Activated CD8-positive, alpha-beta memory T cell treated with anti-CD3 and anti-CD28 coated beads, Interleukin-2, amount 10 ng/mL, durations not matched to agents 7 days and 5 days (primary cell): ENCODE results near the gene ST6GALNAC3. TPM values are rescaled to one million over a fixed set of nuclear protein-coding genes. Genes with fewer than 3 reads are reported as not detected.
A peak's percentile ranks its signal among the peaks of the same experiment; 100 is the strongest.
"Not testable (repeated sequence)": the region's sequence is repeated elsewhere in the genome, so short reads cannot be mapped to it uniquely, and the experiment has no call there.

ENCODE experiments used
- ATAC-seq: fragments of 150-1000 bp; cut with Tn5 transposase; one replicate; pipeline ENCODE4 v1.10.0; 2021; ENCODE audit warnings: moderate library complexity
- CTCF ChIA-PET: fragments of 350-600 bp; sonication (Branson Sonifier 250); formaldehyde crosslinking; loops from one replicate; lab custom pipeline; 2021; ENCODE audit warnings: antibody characterized with exemption; lab: Charles Lee
- DNase-seq: peaks from one replicate; pipeline ENCODE4 v3.0.0-alpha.2; 2020
- H3K27ac Mint-ChIP-seq: one replicate; pipeline ENCODE4 v1.8.0; 2021; ENCODE audit warnings: mild to moderate bottlenecking, mixed read lengths
- H3K27me3 Mint-ChIP-seq: one replicate; pipeline ENCODE4 v1.8.0; 2021; ENCODE audit warnings: mixed read lengths
- H3K36me3 Mint-ChIP-seq: one replicate; pipeline ENCODE4 v1.8.0; 2021; ENCODE audit warnings: mild to moderate bottlenecking, mixed read lengths
- H3K4me1 Mint-ChIP-seq: one replicate; pipeline ENCODE4 v1.8.0; 2021; ENCODE audit warnings: mixed read lengths
- H3K4me3 Mint-ChIP-seq: one replicate; pipeline ENCODE4 v1.8.0; 2021; ENCODE audit warnings: mild to moderate bottlenecking, moderate library complexity, mixed read lengths
- H3K9me3 Mint-ChIP-seq: one replicate; pipeline ENCODE4 v1.8.0; 2022; ENCODE audit warnings: low read depth, mixed read lengths
- total RNA-seq, 2 experiments: library from RNA; stranded (reverse); gene quantifications; one replicate each; pipeline ENCODE4 v1.2.3, GENCODE V29; 2021

ST6GALNAC3 gene
- under 1 TPM; 0.26 to 0.88 TPM for total RNA-seq

GRCh38 chr1:76074321-76075187, at the start of gene ST6GALNAC3:
Gene ST6GALNAC3, plus strand, starts transcription at chr1:76074746.
- Mint-ChIP-seq H3K4me1 (peaks cover 10% of the 10 kb centered on the region), H3K4me3 (peak within 1 kb of the TSS; percentile 74), H3K36me3 (no peaks in the 10 kb centered on the region), H3K27me3 (peaks cover 27% of the 10 kb centered on the region), H3K27ac (peak within 1 kb of the TSS; percentile 38), H3K9me3 (no peaks in the 10 kb centered on the region)
- DNase-seq: peak; percentile 77
- peak; percentile 96 for ATAC-seq
- CTCF ChIA-PET: interaction anchor here (1.6 kb wide), 1 partner anchor 14 kb away, joined by 3 read pairs; no protein-coding TSS in a partner anchor

DNA sequence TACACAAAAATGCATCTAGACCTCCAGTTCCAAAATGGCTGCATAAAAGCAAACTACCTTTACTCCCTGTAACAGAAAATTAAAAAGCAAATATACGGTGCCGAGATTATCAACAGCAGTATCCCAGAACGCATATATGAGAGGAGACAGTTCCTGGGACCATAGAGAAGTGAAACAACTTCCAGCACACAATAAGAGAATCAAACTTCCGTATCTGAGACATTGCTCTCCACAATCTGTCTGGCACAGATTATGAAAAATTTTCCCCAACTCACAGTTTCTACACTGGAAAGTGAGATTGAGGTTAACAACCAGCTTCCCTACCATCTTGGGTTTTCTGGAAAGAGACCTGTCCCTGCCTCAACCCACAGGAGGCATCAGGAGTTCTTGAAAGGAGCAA, 47.2 kb upstream of the ST6GALNAC3 start:
- CTCF ChIA-PET: no interaction called here
- Mint-ChIP-seq H3K27me3 (peaks cover 10% of the 10 kb centered on the region), H3K9me3 (no peaks in the 10 kb centered on the region), H3K4me1 (peaks cover 15% of the 10 kb centered on the region), H3K36me3 (no peaks in the 10 kb centered on the region), H3K27ac (no peak overlapping the region), H3K4me3 (no peak overlapping the region)
- ATAC-seq (no peak), DNase-seq (no peak)

DNA sequence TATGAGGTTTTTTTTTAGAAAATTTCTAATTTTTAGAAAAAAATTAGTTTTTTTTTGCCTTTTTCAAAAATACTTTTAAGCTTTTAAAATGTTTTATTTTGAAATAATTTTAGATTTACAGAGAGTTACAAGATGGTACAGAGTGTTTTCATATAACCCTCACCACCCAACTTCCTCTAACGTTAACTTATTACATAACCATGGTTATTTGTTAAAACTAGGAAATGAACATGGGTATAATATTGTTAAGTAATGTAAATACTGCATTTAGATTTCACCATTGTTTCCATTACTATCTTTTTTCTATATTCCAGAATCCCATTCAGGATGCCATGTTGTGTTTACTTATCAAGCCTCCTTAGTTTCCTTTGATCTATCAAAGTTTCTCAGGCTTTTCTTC, 45.2 kb upstream of the ST6GALNAC3 start:
- CTCF ChIA-PET: no interaction called here
- Mint-ChIP-seq H3K27ac (no peak overlapping the region), H3K9me3 (no peaks in the 10 kb centered on the region), H3K4me3 (no peak overlapping the region), H3K36me3 (no peaks in the 10 kb centered on the region), H3K27me3 (peaks cover 12% of the 10 kb centered on the region), H3K4me1 (peaks cover 3% of the 10 kb centered on the region)
- ATAC-seq (no peak), DNase-seq (no peak)

- Mint-ChIP-seq H3K27me3 (peaks cover 14% of the 10 kb centered on the region), H3K9me3 (no peaks in the 10 kb centered on the region)
- CTCF ChIA-PET: interaction anchor here (2.1 kb wide), 1 partner anchor 9 kb away, joined by 4 read pairs; no protein-coding TSS in a partner anchor
These were observed 43.0 kb upstream of the ST6GALNAC3 start for GRCh38 chr1:76031496-76031895.

GRCh38 chr1:76033800-76034475, 40.6 kb upstream of the ST6GALNAC3 start:
- no peaks in the 10 kb centered on the region for H3K9me3 Mint-ChIP-seq
- DNase-seq (no peak), ATAC-seq (no peak)
- CTCF ChIA-PET: no interaction called here
- H3K36me3 Mint-ChIP-seq: no peaks in the 10 kb centered on the region
- H3K27me3 Mint-ChIP-seq: peaks cover 12% of the 10 kb centered on the region
- no peak overlapping the region for H3K27ac Mint-ChIP-seq
- no peaks in the 10 kb centered on the region for H3K4me1 Mint-ChIP-seq
- H3K4me3 Mint-ChIP-seq: no peak overlapping the region

More at GRCh38 chr1:76031496-76031895, 43.0 kb upstream of the ST6GALNAC3 start:
- DNase-seq: no peak
- no peak overlapping the region for H3K27ac Mint-ChIP-seq
- H3K36me3 Mint-ChIP-seq: no peaks in the 10 kb centered on the region
- H3K4me1 Mint-ChIP-seq: no peaks in the 10 kb centered on the region
- no peak for ATAC-seq
- no peak overlapping the region for H3K4me3 Mint-ChIP-seq

- H3K36me3 Mint-ChIP-seq: no peaks in the 10 kb centered on the region
- no peaks in the 10 kb centered on the region for H3K9me3 Mint-ChIP-seq
- ATAC-seq (no peak), DNase-seq (no peak)
- H3K4me3 Mint-ChIP-seq: no peak overlapping the region
- no peaks in the 10 kb centered on the region for H3K4me1 Mint-ChIP-seq
- peaks cover 11% of the 10 kb centered on the region for H3K27me3 Mint-ChIP-seq
- H3K27ac Mint-ChIP-seq: no peak overlapping the region
- CTCF ChIA-PET: no interaction called here
These were observed 39.5 kb upstream of the ST6GALNAC3 start for GRCh38 chr1:76035053-76035452.

GRCh38 chr1:76037324-76037723, 37.2 kb upstream of the ST6GALNAC3 start:
- CTCF ChIA-PET: no interaction called here

DNA sequence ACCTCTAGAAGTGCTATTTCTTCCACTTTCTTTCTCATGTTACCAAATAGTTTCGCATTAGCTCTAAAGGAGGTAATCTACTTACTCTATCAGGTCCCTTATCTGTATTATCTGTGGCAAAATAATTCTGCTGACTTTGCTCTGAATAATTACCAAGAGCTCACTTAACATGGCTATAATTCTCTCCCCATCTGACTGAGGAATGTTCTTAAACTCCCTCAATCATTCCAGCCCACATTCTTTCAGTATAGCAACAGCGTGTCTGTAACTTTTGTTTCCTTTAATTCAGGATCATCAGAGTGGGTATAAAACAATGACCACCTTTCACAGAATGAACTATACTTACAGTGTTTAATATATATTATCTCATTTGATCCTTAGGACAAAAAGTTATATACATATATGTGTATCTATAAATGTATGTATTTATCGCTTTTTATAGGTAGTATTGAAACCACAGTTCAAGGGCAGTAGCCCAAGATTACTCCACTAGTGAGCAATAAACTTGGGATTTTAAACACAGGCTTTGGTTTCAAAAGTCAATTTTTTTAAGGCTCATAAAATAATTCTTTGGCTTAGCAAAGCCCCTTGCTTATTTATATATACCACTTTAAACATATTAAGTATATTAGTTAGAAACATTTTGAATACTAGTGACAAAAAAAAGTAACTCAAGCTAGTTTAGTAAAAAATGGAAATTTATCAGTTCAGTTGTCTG, 36.1 kb upstream of the ST6GALNAC3 start:
- no peaks in the 10 kb centered on the region for H3K9me3 Mint-ChIP-seq
- H3K36me3 Mint-ChIP-seq: no peaks in the 10 kb centered on the region
- H3K4me1 Mint-ChIP-seq: no peaks in the 10 kb centered on the region
- CTCF ChIA-PET: no interaction called here
- H3K27me3 Mint-ChIP-seq: peaks cover 10% of the 10 kb centered on the region
- H3K27ac Mint-ChIP-seq: no peak overlapping the region
- H3K4me3 Mint-ChIP-seq: no peak overlapping the region
- DNase-seq (no peak), ATAC-seq (no peak)

More at GRCh38 chr1:76037324-76037723, 37.2 kb upstream of the ST6GALNAC3 start:
- Mint-ChIP-seq H3K9me3 (no peaks in the 10 kb centered on the region), H3K27me3 (peaks cover 12% of the 10 kb centered on the region), H3K36me3 (no peaks in the 10 kb centered on the region), H3K27ac (no peak overlapping the region), H3K4me1 (no peaks in the 10 kb centered on the region), H3K4me3 (no peak overlapping the region)
- DNase-seq (no peak), ATAC-seq (no peak)

- ATAC-seq: no peak
- H3K4me3 Mint-ChIP-seq: no peak overlapping the region
- H3K27me3 Mint-ChIP-seq: peaks cover 15% of the 10 kb centered on the region
- no peaks in the 10 kb centered on the region for H3K9me3 Mint-ChIP-seq
- CTCF ChIA-PET: no interaction called here
- no peaks in the 10 kb centered on the region for H3K4me1 Mint-ChIP-seq
- DNase-seq: no peak
- H3K36me3 Mint-ChIP-seq: no peaks in the 10 kb centered on the region
- no peak overlapping the region for H3K27ac Mint-ChIP-seq
These were observed 28.4 kb upstream of the ST6GALNAC3 start for GRCh38 chr1:76046149-76046548.

DNA sequence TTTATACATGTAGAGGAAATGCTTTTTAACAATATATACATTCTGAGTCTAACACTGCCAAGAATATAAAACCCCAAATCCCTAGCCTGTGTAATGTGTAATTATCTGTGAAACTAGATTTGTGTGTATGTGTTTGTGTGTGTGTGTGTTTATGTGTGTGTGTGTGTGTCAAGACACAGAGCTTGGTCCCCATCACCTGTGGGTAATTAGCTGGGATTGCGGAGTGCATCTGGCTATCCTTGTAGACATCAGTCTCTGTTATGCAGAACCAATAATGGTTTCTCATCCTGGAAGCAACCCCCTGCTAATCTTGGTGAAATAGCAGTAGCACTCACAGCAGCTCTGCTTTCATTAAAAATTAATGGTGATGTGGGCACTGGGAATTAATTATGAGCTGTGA, 26.3 kb upstream of the ST6GALNAC3 start:
- no peak for ATAC-seq
- H3K4me1 Mint-ChIP-seq: peaks cover 9% of the 10 kb centered on the region

GRCh38 chr1:76048926-76049325, 25.6 kb upstream of the ST6GALNAC3 start:
- Mint-ChIP-seq H3K36me3 (no peaks in the 10 kb centered on the region), H3K9me3 (no peaks in the 10 kb centered on the region), H3K27me3 (peaks cover 12% of the 10 kb centered on the region), H3K4me3 (no peak overlapping the region), H3K27ac (no peak overlapping the region), H3K4me1 (peaks cover 16% of the 10 kb centered on the region)
- CTCF ChIA-PET: no interaction called here
- DNase-seq: no peak
- no peak for ATAC-seq

More for the DNA sequence above, 26.3 kb upstream of the ST6GALNAC3 start:
- Mint-ChIP-seq H3K36me3 (no peaks in the 10 kb centered on the region), H3K9me3 (no peaks in the 10 kb centered on the region), H3K27ac (no peak overlapping the region), H3K27me3 (peaks cover 12% of the 10 kb centered on the region), H3K4me3 (no peak overlapping the region)
- no peak for DNase-seq
- CTCF ChIA-PET: no interaction called here

DNA sequence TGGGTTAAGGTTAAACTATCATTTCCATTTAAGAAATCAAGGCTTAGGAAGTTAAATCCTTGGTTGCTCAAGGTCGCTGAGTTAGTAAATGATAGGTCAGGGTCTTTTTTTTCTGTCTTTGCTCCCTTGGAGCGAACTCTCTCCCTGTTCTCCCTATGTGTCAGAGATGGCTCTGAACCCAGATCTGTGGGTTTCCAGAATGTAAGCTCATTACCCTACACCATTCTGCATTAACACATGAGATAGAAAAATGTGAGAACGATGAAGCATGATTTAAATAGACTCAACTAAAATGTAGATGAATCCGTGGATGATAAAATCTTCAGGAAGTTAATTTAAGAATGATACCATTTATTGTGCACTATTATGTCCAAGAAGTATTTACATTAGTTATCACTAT, 25.0 kb upstream of the ST6GALNAC3 start:
- Mint-ChIP-seq H3K4me3 (no peak overlapping the region), H3K27ac (no peak overlapping the region), H3K27me3 (peaks cover 14% of the 10 kb centered on the region), H3K36me3 (no peaks in the 10 kb centered on the region), H3K9me3 (no peaks in the 10 kb centered on the region), H3K4me1 (peaks cover 19% of the 10 kb centered on the region)
- ATAC-seq (no peak), DNase-seq (no peak)
- CTCF ChIA-PET: no interaction called here

DNA sequence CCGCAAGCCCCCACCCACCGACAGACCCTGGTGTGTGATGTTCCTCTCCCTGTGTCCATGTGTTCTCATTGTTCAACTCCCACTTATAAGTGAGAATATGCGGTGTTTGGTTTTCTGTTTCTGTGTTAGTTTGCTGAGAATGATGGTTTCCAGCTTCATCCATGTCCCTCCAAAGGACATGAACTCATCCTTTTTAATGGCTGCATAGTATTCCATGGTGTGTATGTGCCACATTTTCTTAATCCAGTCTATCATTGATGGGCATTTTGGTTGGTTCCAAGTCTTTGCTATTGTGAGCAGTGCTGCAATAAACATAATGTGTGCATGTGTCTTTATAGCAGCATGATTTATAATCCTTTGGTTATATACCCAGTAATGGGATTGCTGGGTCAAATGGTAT, 24.5 kb upstream of the ST6GALNAC3 start:
- ATAC-seq, H3K36me3 Mint-ChIP-seq, H3K9me3 Mint-ChIP-seq, H3K4me3 Mint-ChIP-seq, DNase-seq, CTCF ChIA-PET, H3K27ac Mint-ChIP-seq: not testable (repeated sequence)
- Mint-ChIP-seq H3K27me3 (peaks cover 12% of the 10 kb centered on the region), H3K4me1 (peaks cover 23% of the 10 kb centered on the region)
